Upper lobe of left lung (tissue), 4 donors: ENCODE results near the gene KCNN4.

Experiments
- CTCF ChIP-seq, 6 experiments: fragments of 450-650 bp in 4 of 6; fragments of 200-600 bp in 2 of 6; sonication (generic) in 2 of 6; IDR thresholded peaks; one replicate each; pipeline ENCODE4 v1.5.1; 2016 to 2019; ENCODE audit warnings: antibody characterized with exemption in 6 of 6
- EP300 ChIP-seq, 4 donors: sonication (generic); formaldehyde crosslinking; IDR thresholded peaks; one replicate each; pipeline ENCODE4 v1.5.1; 2017; ENCODE audit warnings: antibody characterized with exemption in 4 of 4, control low read depth in 2 of 4
- POLR2A ChIP-seq, 4 donors: fragments of 450-650 bp; IDR thresholded peaks; one replicate each; pipeline ENCODE4 v1.5.1; 2016 to 2017; ENCODE audit warnings: antibody characterized with exemption in 4 of 4, mild to moderate bottlenecking in 2 of 4
- POLR2AphosphoS5 ChIP-seq, 2 donors: sonication (generic); formaldehyde crosslinking; IDR thresholded peaks; one replicate each; pipeline ENCODE4 v1.5.1; 2017; ENCODE audit warnings: antibody characterized with exemption in 2 of 2

- TF ChIP-seq CTCF (IDR thresholded peaks at IDR 0.05) (no peak), POLR2A (IDR thresholded peaks at IDR 0.05) (no peak), POLR2AphosphoS5 (IDR thresholded peaks at IDR 0.05) (no peak), EP300 (IDR thresholded peaks at IDR 0.05) (no peak)
Measured at GRCh38 chr19:43782689-43783231, 2.0 kb upstream of the KCNN4 start.
